Measurements from ENCODE around the gene HVCN1.

DNA sequence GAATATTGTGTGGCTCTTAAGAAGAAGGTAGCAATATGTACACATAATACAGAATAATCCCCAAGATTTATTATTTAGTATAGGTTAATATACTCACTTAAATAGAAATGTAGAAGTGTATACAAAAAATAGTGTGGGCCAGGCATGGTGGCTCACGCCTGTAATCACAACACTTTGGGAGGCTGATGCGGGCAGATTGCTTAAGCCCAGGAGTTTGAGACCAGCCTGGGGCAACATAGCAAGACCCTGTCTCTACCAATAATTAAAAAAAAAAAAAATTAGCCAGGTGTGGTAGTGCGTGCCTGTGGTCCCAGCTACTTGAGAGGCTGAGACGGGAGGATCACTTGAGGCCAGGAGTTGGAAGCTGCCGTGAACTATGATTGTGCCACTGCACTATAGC, 15.3 kb upstream of the HVCN1 start:
- TF ChIP-seq, protein P1, sequence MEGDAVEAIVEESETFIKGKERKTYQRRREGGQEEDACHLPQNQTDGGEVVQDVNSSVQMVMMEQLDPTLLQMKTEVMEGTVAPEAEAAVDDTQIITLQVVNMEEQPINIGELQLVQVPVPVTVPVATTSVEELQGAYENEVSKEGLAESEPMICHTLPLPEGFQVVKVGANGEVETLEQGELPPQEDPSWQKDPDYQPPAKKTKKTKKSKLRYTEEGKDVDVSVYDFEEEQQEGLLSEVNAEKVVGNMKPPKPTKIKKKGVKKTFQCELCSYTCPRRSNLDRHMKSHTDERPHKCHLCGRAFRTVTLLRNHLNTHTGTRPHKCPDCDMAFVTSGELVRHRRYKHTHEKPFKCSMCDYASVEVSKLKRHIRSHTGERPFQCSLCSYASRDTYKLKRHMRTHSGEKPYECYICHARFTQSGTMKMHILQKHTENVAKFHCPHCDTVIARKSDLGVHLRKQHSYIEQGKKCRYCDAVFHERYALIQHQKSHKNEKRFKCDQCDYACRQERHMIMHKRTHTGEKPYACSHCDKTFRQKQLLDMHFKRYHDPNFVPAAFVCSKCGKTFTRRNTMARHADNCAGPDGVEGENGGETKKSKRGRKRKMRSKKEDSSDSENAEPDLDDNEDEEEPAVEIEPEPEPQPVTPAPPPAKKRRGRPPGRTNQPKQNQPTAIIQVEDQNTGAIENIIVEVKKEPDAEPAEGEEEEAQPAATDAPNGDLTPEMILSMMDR (IDR thresholded peaks at IDR 0.05): no peak
- no peak for TF ChIP-seq POLR2A (IDR thresholded peaks at IDR 0.05)
- TF ChIP-seq EP300 (IDR thresholded peaks at IDR 0.05): no peak
